GM21515 (cell line): ENCODE results near the gene HAL.

Experiments
- ATAC-seq: cut with Tn5 transposase; IDR thresholded peaks from one replicate; pipeline ENCODE4 v1.9.1; 2021; ENCODE audit not compliant: unreplicated experiment

The HAL gene

DNA sequence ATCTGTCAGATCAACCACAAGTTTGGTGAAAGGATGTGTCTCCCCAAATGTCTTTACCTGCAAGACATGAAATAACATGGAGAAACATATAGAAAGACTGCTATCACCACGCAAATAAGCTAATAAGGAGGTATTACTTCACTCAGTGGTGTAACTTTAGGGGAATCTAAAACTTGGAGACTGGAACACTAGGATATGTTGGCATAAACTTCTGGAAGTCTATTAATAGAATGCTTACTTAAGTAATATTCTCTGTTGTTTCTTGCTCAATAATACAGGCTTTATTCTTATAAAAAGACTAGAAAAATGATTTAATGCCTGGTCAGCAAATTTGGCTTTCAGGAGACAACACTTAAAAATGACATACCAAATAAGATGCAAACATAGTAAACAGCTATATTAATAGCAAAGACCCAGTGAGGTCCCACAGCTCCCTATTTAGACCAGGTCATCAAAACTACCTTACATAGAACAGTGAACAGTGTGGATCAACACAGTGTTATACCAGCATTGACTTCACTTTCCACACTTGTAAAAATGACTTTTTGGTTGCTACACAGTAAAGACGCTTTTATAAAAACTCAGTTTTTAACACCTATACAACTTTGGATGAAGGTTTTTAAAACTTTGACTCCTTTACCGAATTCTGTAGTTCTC is 18.9 kb upstream of the HAL start:
- ATAC-seq = no peak

DNA sequence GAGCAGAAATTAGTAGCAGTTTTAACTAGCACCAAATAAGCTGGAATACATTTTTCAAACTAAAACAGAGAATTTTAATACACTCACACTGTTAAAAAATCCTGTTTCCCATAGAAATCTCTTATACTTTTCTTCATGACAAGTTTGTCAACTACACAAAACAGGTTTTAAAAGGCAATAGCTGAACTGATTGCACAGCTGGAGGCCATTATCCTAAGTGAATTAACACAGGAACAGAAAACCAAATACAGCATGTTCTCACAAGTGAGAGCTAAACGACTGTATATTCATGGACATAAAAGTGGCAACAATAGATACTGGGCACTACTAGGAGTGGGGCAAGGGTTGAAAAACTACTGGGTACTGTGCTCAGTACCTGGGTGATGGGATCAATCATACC is 11.6 kb upstream of the HAL start:
- ATAC-seq = no peak

DNA sequence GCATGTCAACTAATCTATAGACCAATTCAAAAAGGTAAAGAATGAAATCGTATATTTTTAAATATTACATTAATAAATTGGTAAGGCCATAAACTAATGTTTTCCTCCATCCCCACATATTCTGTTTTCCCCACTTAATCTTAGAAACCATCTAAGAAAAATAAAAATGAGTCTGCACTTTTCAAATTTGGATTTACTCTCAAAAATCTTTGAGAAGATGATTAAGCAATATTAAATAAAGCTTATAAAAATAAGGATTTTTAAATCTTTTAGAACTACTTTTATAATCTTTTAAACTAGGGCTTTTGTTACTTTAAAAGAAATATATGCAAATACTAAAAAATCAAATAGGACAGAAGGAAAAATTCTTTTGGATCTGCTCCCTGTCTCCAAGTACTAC is 10.6 kb upstream of the HAL start:
- ATAC-seq = no peak

DNA sequence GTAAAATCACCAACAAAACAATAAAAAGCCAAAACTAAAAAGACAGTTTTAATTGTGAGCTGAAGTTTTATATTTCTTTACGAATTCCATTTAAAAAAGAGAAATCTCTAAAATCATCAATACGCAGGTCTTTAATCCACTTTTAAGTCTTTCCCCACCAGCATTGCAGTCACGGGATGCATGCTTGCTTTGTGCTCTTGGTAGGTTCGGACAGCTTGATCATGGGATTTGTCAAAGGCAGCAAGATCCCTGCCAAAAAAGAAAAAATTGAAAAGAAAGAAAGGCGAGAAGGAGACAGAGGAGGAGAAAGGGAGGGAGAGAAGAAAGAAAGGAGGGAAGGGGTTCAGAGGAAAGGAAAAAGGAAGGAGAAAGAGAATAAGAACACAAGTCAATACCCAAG is 4.7 kb upstream of the HAL start:
- no peak for ATAC-seq

DNA sequence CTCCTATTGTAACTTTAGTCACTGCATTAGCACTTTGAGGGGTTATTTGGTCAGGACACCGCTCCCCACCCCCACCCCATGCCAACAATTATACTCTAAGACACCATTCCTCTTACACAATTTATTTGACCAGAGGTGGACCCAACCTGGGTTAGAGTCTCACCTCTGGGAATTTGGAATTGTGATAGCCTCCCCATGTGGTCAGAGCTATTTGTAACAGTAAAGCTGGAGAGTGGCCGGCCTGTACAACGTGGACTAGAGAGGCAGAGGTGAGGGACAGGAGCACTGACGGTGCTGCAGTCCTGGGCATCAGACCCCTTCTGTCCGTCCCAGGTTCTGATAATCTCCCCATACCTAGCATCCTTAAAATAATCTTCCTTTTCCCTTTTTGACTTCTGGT is 3.3 kb upstream of the HAL start:
- ATAC-seq = no peak

DNA sequence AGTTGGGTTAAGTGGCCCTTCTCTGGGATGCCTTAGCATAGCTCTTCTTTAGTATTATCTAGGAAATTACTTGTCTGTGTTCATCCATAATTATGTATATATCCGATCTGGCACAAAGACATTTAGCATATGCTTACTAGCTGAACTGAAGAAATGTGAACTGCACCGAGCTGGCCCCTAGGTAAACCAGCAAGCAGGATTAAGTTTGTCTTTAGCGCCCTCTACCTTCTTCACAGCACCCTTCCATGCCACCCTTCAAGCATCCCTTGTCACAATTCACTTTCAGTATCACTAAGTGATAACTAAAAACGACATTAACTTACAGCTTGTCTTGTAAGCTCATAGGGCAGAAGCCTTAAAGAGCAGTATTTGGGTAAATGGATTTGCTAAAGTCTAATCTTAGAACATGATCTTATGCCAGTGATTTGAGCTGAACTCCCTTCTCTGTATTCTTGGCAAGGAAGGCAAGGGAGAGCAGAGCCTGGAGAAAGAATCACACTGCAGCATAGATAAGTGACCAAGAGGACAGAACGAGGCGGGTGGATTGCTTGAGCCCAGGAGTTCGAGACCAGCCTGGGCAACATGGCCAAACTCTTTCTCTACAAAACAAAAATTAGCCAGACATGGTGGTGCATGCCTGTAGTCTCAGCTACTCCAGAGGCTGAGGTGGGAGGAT is 2.6 kb upstream of the HAL start:
- ATAC-seq = peak; percentile 90

DNA sequence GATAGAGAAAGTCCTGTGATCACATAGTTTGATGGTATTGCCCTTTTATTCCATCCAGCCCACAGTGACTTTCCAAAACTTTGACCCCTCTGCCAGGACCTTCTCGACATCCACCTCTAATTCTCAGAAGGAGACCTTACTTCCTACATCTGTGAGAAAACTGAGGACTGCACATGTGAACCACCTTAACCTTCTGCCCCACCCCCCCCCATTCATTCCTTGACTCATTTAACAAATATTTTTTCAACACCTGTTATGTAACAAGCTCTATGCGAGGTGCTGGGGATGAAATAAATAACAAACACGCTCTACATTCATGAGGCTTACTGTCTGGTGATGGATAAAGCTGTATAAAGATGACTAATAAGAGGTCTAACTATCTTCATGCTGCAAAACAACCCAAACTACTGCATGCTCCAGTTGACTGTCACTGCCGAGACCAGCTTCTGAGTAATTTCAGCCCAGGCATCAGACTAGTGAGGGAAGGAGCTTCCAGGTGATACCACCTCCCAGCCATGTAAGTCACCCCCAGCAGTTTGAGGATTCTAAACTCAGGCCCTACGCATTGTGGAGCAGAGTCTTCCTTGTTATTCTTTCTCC is 1.9 kb upstream of the HAL start:
- ATAC-seq = no peak

DNA sequence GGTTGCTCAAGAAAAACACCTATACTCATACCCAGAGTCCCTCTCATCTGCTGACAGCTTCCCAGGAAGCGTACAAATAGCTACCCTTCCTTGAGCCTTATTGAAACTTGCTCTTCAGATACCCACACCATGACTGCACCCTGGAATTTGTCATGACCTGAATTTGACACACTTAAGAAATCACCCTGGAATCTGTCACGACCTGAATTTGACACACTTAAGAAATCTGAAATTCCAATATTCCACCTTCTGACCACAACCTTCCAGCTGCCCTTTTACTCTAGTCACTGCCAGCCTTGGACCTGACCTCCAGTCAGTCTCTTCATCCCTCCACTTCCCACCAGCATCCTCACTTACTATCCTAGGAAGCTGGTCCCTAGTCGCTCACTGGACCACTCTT is 1.1 kb upstream of the HAL start:
- ATAC-seq = no peak

DNA sequence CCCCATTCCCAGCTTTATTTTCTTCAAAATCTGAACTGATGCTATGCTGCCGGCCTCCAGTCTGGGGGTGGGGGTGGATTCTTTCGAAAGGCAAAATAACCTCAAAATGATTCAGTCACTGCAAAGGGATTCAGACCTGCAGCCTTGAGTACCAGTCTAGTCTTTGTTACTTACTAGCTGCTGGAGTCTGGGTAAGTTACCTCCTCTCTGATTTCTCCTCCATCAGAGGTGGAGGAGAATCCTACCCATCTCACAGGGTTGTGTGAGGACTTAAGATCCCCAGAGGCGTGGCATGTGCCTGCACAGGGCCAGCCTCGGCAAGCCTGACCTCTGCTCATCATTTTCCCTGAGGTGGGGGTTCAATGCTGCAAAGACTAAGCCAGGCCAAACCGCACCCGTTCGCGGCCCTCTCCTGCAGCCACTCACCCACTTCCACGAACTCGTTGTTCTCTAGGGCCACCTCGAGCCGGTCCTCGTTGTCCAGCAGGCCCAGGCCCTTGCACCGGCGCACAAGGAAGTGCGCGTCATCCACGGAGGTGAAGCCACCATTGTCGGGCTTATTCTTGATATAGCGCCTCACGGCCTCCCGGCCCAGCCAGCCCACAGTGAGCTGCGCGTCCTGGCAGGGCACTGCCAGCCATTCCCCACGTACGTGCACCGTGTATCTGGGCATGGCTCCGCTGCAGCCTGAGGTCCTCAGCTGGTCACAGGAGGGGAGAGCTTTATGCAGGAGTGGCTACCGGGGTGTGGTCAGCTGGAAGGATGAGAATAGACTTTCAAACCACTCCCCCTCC is 709 bp downstream of the HAL start:
- ATAC-seq = no peak

DNA sequence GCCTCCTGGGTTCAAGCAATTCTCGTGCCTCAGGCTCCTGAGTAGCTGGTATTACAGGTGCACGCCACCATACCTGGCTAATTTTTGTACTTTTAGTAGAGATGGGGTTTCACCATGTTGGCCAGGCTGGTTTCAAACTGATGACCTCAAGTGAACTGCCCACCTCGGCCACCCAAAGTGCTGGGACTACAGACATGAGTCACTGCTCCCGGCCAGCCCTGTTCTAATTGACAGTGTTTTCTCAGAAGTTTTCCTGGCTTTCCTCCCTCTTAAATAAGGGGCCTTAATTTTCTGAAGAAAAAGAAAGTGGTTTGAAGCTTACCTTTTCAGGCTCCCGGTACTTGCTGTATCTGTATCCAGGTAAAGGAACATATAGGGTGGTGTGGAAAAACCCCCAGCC is 1.7 kb downstream of the HAL start:
- no peak for ATAC-seq

DNA sequence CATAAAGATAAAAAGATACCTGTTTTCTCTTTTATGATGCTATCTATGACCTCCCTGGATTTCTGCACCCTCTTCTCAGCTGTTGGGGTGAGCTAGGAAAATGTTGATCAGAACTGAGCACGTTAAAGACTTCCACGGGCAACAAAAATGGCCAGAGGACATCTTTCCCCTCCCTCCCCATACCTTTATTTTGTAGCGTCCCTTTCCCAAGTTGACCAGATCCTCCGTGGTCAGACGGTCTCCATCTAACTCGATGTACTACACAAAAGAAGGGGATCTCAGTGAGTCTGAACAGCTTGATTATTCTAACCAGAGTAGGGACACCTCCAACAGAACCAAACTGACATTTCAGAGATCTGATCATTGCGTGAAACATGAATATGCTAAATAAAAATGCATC is 2.2 kb downstream of the HAL start:
- ATAC-seq = no peak

DNA sequence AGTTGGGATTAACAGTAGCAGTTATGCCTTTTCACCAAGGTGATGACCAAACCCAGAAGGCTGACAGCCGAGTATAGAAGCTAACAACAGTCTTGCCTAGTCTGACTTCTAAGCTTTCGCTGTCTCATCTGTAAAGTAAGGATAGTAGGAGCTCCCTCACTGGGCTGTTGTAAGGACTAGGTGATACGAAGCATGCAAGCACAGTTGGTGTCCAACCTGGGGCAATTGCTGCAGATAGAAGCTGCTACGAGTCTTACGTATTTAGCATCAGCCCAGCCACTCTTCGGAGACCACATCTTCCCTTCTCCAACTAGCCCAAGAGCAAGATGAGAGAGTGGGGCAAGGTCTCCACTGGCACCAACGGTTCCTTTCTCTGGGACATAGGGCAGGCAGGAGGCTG is 6.0 kb downstream of the HAL start:
- ATAC-seq = no peak

DNA sequence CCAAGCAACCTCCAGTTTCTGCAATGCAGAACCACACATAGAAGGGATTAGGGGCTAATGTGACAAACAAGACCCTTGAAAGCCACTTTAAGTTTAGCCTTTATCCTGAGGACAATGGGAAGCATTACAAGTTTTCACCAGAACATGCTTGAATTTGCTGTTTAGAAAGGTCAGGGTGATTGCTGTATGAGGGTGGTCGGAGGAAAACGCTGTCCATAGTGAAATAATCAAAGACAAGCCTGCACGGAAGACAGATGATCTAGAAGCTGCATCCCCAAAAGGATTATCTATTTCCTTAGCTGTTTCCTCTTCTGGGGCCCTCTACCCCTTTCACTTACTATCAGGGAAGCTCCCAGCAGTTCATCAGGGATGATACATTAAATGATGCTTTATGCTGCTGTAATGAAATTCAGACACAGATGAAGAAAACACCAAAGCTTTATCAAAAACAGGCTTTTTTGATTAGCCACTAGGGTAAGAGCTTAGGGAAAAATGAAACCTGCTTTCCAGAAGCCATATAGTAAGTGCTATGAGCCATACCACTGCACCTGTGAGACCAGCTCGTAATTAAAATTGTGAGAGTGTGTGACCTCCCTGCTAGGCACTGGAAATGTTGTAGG is 6.5 kb downstream of the HAL start:
- no peak for ATAC-seq

DNA sequence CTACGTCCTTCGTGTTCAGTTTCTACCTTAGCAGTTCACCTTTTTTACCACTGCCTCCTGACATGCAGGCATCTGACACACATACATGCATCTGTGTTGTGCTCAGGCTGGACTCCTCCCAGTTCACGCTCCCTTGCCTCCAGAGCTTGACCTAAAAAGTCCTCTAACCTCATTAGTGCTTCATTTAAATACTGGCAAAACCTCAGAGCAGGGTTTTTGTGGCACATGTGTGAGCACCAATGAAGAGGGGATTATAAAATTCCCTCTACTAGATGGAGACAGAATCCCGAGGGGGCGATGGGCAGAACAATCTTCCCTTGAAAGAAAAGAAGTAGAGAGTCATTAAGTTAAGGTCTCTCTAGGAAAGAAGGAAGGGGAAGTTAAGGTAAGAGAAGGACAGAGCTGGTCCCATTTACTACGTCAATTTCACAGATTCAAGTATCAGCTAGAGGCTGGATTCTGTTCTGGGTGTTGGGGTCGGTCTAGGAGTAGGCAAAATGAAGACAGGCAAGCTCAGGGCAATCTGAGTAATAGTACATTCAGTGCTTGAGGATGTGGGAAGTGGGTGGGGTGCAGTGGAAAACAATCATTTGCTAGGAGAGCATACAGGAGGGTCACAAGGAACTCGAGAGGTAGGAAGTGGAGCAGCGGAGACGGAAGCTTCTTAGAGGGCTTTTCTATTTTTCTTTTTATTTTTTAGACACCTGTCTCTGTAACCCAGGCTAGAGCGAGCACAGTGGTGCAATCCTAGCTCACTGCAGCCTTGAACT is 7.5 kb downstream of the HAL start:
- no peak for ATAC-seq

DNA sequence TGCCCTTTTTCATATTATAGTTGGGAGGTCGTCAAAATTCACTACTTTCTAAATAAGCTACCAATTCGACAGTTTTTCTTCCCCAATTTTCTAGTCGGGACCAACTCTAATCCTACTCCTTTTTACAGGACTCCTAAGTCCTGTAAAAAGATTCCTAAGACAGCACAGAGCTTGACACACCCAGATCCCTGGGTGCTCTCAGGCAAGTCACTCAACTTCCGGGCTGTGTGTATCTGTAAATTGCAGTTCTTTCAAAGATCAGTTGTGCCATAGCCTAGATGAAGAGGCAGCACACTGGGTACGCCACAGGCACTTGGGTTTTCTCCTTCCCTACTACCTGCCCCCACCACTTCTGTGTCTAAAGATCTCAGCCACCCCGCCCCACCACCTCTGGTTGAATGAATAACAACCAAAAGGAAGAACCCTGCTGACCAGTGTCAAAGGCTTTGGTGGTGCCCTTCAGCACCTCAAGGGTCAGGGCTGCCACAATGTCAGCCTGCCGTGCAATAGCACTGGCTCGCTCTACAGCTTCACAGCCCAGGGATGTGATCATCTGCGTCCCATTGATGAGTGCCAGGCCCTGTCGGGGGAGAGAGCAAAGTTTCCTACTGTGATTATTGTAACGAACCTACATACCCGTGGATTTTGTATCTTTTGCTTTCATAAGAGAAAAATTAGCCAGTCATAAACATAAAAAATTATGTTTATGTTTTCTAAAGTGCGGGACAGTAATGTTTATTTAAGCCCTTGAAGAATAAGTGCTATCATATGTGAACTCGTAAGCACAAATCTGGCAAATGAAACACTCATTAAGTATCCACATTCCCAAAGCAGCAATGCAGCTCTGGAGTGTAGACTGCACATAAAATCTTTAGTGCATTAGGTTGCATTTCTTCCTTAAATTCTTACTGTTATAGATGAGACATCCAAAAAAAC is 9.2 kb downstream of the HAL start:
- ATAC-seq = no peak

DNA sequence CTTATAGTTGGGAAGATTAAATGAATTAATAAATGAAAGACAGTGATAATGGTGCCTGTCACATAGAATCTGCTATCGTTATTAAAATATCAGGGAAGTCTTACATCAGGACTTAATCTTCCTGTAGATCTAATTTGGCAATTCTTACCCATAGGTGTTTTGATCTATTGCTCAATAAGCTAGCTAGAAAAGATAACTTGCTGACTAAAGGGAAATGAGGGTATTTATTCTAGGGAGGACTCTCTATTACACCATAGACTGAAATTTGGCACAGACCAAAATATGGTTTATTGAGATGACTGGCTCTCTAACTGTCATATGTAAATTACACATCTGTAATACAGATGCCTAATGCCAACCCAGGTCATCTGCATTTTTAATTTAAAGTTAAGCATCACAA is 11.5 kb downstream of the HAL start:
- no peak for ATAC-seq

DNA sequence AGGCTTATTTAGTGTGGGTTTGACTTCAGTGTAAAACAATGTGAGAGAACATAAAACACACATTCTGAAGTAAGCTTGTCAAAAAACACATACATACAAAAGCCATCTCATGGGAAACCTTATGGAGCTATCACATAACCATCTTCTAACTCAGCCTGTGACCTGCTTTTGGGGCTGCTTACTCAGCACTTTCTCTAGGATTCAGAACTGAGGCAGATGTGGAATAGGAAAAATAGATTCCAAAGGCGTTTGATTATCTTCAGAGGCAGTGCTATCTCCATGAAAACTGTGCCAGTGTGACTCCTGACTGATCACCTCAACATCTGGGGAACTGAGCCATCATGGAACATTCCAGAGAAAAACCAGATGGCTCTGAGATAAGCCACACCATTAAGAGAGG is 13.5 kb downstream of the HAL start:
- ATAC-seq = no peak

DNA sequence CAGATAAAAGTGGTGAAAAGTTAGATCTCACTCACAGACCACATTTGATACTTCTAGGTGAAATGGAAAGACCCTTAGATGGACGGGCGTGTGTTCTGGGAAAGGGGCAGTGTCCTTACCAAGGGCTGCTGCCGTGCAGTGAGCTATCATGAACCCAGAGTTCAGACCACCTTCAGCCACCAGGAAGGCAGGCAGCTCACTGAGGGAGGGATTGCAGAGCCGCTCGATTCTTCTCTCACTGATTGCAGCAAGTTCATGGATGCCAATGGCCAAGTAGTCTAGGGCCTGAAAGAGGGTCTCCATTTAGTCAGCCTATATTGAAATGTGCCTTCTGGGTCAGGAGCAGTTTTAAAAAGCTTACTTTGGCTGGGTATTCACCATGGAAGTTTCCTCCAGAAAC is 15.7 kb downstream of the HAL start:
- no peak for ATAC-seq

DNA sequence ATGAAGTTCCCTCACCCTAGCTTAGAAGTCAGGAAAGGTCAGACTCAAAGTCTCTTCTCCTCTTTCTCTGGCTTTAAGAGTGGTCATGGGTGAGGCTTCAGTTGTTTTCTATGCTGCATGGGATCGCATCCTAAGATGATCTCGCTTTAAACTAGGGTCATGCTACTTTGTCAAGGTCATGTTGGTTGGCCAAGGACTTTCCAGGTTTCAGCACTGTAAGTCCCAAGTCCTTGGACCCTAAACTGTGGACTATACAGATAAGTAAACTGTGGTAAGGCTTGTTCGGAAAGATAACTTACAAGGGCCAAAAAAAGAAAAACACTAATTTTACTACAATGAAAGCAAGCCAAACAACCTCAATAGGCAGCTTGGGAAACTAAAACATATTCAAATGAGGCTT is 17.4 kb downstream of the HAL start:
- ATAC-seq = no peak

DNA sequence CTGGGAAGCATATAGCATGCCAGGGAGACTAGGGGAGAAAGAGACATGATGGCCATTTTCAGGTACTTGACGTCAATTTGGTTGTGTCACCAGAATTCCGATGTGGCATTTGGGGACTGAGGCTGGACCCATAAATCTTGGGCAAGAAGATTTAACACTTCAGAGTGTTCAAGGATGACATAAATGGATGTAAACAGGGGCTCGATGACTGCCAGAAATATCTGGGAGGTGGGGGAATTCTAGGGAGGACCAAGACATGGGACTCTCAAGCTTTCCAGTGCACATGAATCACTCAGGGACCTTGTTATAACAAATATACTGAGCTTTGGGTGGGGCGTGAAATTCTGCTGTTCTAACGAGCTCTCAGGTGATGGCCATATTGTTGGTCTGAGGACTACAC is 17.8 kb downstream of the HAL start:
- no peak for ATAC-seq
